Measurements from ENCODE around the gene GATAD2A. TPM values are rescaled to one million over a fixed set of nuclear protein-coding genes. Genes with fewer than 3 reads are reported as not detected.

GATAD2A gene
- total RNA-seq, 1 donor from 2014 or later: 304 TPM

DNA sequence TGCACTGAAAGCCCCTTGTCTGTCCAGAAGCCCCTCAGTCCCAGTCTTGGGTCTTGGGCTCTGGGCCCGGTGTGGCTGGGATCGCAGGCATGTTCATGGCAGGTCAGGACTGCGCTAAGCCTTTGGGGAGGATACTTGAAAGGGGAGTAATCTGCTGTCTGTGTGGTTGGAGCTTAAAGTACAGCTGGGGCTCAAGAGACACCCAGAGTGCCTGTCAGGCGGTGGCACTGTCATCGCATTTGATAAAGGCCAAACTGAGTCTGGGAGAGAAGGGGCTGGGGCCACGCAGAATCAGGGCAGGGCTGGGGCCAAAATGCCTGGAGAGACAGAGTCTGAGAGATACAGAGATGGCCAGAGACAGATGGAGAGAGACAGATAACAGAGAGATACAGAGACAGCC, 128.4 kb downstream of the GATAD2A start:
- no peak overlapping the region for H3K4me3 ChIP-seq (ENCODE audit: low read depth, low read length)
- peaks cover 25% of the 10 kb centered on the region for H3K27me3 ChIP-seq (ENCODE audit: control insufficient read depth, insufficient read depth, low read length)
- no peaks in the 10 kb centered on the region for H3K36me3 ChIP-seq (ENCODE audit: control insufficient read depth, insufficient read depth, low read length)
- DNase-seq (ENCODE audit: low read depth): no peak
- TF ChIP-seq, protein P1, sequence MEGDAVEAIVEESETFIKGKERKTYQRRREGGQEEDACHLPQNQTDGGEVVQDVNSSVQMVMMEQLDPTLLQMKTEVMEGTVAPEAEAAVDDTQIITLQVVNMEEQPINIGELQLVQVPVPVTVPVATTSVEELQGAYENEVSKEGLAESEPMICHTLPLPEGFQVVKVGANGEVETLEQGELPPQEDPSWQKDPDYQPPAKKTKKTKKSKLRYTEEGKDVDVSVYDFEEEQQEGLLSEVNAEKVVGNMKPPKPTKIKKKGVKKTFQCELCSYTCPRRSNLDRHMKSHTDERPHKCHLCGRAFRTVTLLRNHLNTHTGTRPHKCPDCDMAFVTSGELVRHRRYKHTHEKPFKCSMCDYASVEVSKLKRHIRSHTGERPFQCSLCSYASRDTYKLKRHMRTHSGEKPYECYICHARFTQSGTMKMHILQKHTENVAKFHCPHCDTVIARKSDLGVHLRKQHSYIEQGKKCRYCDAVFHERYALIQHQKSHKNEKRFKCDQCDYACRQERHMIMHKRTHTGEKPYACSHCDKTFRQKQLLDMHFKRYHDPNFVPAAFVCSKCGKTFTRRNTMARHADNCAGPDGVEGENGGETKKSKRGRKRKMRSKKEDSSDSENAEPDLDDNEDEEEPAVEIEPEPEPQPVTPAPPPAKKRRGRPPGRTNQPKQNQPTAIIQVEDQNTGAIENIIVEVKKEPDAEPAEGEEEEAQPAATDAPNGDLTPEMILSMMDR (IDR thresholded peaks at IDR 0.05; ENCODE audit: insufficient read depth, low read length, poor library complexity, severe bottlenecking): no peak

DNA sequence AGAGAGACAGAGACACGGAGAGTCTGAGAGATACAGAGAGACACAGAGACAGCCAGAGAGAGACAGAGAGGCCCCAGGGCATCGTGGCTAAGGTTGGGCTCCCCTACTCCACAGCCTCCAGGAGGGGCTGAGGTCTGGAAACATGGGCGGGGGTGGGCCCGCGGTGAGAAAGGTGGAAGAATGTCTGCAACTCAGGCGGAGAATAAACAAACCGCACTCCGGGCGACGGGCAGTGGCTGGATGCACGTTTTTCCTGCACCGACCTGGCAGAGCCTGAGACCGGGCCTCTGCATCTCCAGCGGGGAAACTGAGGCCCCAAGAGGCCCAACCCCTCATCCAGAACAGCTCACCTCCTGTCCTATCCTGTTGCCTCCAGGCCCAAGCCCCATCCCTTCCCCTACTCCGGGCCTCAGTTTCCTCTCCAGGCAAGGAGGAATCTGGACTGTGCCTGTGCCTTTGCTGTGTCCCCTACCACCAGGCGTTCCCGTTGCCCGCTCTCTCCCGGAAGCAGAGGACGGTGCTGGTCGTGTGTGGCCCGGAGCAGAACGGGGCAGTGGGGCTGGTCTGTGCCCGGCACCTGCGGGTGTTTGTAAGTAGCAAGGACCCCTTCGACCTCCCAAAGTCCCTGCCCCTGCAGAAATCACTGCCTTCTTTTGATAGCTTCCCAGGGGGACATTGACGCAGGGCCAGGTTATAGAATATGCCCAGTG, 129.2 kb downstream of the GATAD2A start:
- Histone ChIP-seq H3K27me3 (ENCODE audit: control insufficient read depth, insufficient read depth, low read length) (peaks cover 31% of the 10 kb centered on the region), H3K36me3 (ENCODE audit: control insufficient read depth, insufficient read depth, low read length) (no peaks in the 10 kb centered on the region), H3K4me3 (ENCODE audit: low read depth, low read length) (no peak overlapping the region)
- DNase-seq (ENCODE audit: low read depth): no peak
- TF ChIP-seq, protein P1 (IDR thresholded peaks at IDR 0.05; ENCODE audit: insufficient read depth, low read length, poor library complexity, severe bottlenecking): no peak

DNA sequence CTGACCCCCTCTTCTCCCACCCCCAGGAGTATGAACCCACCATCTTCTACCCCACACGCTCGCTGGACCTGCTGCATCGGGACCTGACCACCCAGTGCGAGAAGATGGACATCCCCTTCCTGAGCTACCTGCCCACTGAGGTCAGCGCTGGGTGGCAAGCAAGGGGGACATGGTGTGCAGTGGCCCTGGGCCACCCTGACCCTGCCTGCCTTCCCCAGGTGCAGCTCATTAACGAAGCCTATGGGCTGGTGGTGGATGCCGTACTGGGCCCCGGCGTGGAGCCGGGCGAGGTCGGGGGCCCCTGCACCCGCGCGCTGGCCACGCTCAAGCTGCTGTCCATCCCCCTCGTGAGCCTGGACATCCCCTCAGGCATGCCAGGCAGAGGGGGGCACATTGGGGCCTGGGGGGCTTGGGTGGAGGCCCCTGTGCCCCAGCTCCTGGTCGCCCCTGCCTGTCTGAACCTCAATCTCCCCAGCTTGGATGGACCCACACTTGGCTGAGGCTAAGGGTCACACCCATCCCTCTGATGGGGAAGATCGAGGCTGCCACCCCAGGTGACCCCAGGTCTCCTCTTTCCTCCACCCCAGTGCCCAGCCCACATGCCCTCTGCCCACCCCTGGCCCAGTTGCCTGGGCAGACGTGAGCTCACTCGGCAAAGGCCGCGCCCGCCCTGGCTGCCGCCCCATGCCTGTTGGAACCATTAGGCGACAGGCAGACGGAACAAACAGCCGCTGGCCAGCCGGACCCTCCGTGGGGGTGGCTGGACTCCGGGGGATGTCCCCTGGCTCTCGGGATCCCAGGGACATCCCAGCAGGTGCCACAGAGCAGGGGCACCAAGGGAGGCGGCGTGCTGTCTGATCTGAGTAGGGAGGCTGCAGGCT, 130.1 kb downstream of the GATAD2A start:
- TF ChIP-seq, protein P1 (IDR thresholded peaks at IDR 0.05; ENCODE audit: insufficient read depth, low read length, poor library complexity, severe bottlenecking): no peak
- DNase-seq (ENCODE audit: low read depth): no peak
- peaks cover 40% of the 10 kb centered on the region for H3K27me3 ChIP-seq (ENCODE audit: control insufficient read depth, insufficient read depth, low read length)
- H3K36me3 ChIP-seq (ENCODE audit: control insufficient read depth, insufficient read depth, low read length): no peaks in the 10 kb centered on the region
- H3K4me3 ChIP-seq (ENCODE audit: low read depth, low read length): no peak overlapping the region

DNA sequence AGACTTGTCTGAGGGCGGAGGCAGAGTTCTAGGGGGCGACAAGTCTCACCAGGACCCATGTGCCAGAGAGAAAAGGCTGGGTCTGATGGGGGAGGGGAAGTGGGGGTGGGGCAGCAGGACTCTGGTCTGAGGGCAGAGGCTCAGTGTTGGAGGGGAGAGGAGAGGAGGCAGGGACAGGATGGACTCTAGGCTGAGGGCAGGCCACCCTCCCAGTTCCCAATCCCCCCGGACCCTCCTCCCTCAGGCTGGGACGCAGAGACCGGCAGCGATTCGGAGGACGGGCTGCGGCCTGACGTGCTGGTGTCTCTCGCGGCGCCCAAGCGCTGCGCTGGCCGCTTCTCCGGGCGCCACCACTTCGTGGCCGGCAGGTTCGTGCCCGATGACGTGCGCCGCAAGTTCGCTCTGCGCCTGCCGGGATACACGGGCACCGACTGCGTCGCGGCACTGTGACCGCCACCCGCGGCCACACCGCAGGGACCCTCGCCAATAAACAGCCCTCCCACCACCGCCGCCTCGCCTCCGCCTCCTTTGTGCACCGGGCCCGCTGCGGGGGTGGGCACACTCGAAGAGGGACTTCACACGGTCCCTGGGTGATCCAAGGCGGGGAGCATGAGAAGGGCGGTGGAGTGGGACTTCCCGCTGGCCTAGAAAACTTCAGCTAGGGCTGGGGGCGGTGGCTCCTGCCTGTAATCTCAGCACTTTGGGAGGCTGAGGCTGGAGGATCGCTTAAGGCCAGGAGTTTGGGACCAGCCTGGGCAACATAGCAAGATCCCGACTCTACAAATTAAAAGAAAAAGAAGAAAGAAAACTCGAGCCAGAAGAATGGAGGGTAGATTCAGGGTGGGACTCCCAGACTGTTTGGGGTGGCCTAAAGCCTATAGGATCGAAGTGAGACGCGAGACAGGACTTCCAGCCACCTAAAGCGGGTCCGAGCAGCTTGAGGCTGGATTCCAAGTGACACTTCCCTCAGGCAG, 131.9 kb downstream of the GATAD2A start:
- no peaks in the 10 kb centered on the region for H3K36me3 ChIP-seq (ENCODE audit: control insufficient read depth, insufficient read depth, low read length)
- TF ChIP-seq, protein P1 (IDR thresholded peaks at IDR 0.05; ENCODE audit: insufficient read depth, low read length, poor library complexity, severe bottlenecking): no peak
- no peak for DNase-seq (ENCODE audit: low read depth)
- no peak overlapping the region for H3K4me3 ChIP-seq (ENCODE audit: low read depth, low read length)
- peaks cover 50% of the 10 kb centered on the region for H3K27me3 ChIP-seq (ENCODE audit: control insufficient read depth, insufficient read depth, low read length)

DNA sequence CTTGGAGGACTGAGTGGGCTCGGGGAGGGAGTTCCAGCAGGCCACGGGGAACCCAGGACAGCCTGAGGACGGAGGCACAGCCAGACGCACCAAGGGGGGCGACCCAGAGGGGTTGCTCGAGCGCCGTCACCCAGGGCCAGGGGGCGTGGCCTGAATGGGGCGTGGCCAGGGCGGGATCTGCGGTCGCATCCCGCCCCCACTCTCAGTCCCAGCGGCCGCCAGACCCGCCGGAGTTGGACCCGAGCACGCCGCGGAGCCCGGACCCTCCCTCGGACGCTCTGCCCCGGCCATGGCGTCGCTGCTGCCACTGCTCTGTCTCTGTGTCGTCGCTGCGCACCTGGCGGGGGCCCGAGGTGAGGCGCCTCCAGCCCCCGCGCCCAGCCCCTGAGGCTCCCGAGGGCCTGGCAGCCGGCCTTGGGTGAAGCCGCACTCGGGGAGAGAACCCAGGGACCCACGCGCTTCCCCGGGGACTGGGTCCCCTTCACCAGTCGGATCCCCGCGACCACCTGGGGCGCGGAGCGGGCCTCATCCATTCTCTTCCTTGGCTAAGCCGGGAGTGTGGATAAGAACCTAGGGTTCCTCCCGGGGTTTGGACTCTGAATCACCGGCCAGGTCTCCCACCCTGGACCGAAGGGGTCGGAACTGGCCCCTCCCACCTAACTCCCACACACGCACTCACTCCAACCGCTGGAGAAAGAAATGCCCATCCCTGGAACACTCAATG, 132.7 kb downstream of the GATAD2A start, which contains the start of gene CILP2:
Gene CILP2 (plus strand): TSS at position 205 of the 724 bp plus-strand sequence. CDS start 85 bp downstream, at position 290.
- Histone ChIP-seq H3K27me3 (ENCODE audit: control insufficient read depth, insufficient read depth, low read length) (peaks cover 50% of the 10 kb centered on the region), H3K36me3 (ENCODE audit: control insufficient read depth, insufficient read depth, low read length) (no peaks in the 10 kb centered on the region), H3K4me3 (ENCODE audit: low read depth, low read length) (no peak within 1 kb of the TSS)
- DNase-seq (ENCODE audit: low read depth): no peak
- TF ChIP-seq, protein P1 (IDR thresholded peaks at IDR 0.05; ENCODE audit: insufficient read depth, low read length, poor library complexity, severe bottlenecking): no peak

Data from kidney epithelial cell (primary cell).